Ovary (tissue), 3 donors: ENCODE measurements around the gene CDC42BPB.

Experiments
- CTCF ChIP-seq, 3 donors: fragments of 450-650 bp in 2 of 3; fragments of 200-600 bp in 1 of 3; IDR thresholded peaks; one replicate each; pipeline versions ENCODE4 v1.5.1 to v1.8.0; 2016 to 2022; ENCODE audit warnings: antibody characterized with exemption in 3 of 3, mild to moderate bottlenecking in 1 of 3
- EP300 ChIP-seq: sonication (generic); formaldehyde crosslinking; IDR thresholded peaks from one replicate; pipeline ENCODE4 v1.6.1; 2017; ENCODE audit warnings: antibody characterized with exemption
- POLR2A ChIP-seq: fragments of 450-650 bp; IDR thresholded peaks from one replicate; pipeline ENCODE4 v1.6.1; 2017; ENCODE audit warnings: antibody characterized with exemption, mild to moderate bottlenecking, moderate library complexity
- donor health status: DM: no; HTN: no; CAD: no.

GRCh38 chr14:102903889-102904512, 153.3 kb downstream of the CDC42BPB start:
- TF ChIP-seq POLR2A (no peak), EP300 (no peak), CTCF (IDR thresholded peaks at IDR 0.05) (no peak)
